HepG2 (cell line): ENCODE data around the gene KIAA0232. TPM values are rescaled to one million over a fixed set of nuclear protein-coding genes. Genes with fewer than 3 reads are reported as not detected.

Experiments used
- ATAC-seq: fragments of 200-7000 bp; cut with Tn5 transposase; 3 replicates; pipeline ENCODE4 v1.9.1; 2020; ENCODE audit warnings: mild to moderate bottlenecking, moderate library complexity
- BruUV-seq: library from RNA; stranded (reverse); fragments of 400-500 nt; replicated peaks from 2 replicates; lab custom pipeline; 2021; lab: Mats Ljungman, UMichigan
- CTCF ChIA-PET: fragments of 300-600 bp; formaldehyde crosslinking; extraction: SDS; loops from one replicate; lab custom pipeline; 2021; ENCODE audit warnings: low total read pairs, inconsistent platforms, low intra/inter-chr PET ratio; lab: Yijun Ruan, JAX
- POLR2A ChIA-PET: fragments of 350-600 bp; sonication (Branson Sonifier 250); formaldehyde crosslinking; loops from one replicate; lab custom pipeline; 2020; ENCODE audit warnings: antibody characterized with exemption, inconsistent platforms; lab: Yijun Ruan, JAX
- DNase-seq: peaks from one replicate; pipeline ENCODE4 v3.0.0-alpha.2; 2015; ENCODE audit warnings: low spot score
- FAIRE-seq: peaks from 3 replicates; lab custom pipeline; 2011; peaks lifted over from hg19 to GRCh38; lab: Jason Lieb, UNC
- H2AFZ ChIP-seq: one replicate; pipeline ENCODE4 v1.6.1; 2011; ENCODE audit warnings: low read length, inconsistent platforms
- H3K27ac ChIP-seq: fragments of 300-600 bp; 3 replicates; pipeline ENCODE4 v1.8.0; 2011; ENCODE audit warnings: mixed run types, mild to moderate bottlenecking, mixed read lengths, low read length, inconsistent platforms; ENCODE audit not compliant: insufficient read depth; ENCODE audit errors: extremely low read length
- H3K27me3 ChIP-seq, 2 experiments: fragments of 200-600 bp in 1 of 2; 2 replicates in 1 of 2; 3 replicates in 1 of 2; pipeline versions ENCODE4 v1.6.0 to v1.8.0; 2011; ENCODE audit warnings: low read length in 2 of 2, mild to moderate bottlenecking in 2 of 2, moderate library complexity in 2 of 2, inconsistent platforms in 1 of 2; ENCODE audit not compliant: insufficient read depth in 2 of 2, control insufficient read depth in 1 of 2
- H3K36me3 ChIP-seq, 2 experiments: fragments of 200-600 bp in 1 of 2; replicated peaks in 1 of 2; 2 replicates in 1 of 2; 3 replicates in 1 of 2; pipeline versions ENCODE4 v1.5.1 to v1.8.0; 2011; ENCODE audit warnings: low read length in 2 of 2, inconsistent platforms in 1 of 2; ENCODE audit not compliant: insufficient read depth in 2 of 2, control insufficient read depth in 1 of 2
- H3K4me1 ChIP-seq: 2 replicates; pipeline ENCODE4 v1.5.1; 2012; ENCODE audit warnings: low read length, inconsistent platforms; ENCODE audit not compliant: insufficient read depth
- H3K4me2 ChIP-seq: 2 replicates; pipeline ENCODE4 v1.6.0; 2011; ENCODE audit warnings: low read depth, low read length, inconsistent platforms
- H3K4me3 ChIP-seq, 3 experiments: fragments of 200-600 bp in 1 of 3; sonication (generic), shearing (Covaris generic) in 1 of 3; replicated peaks in 1 of 3; 2 replicates each; pipeline ENCODE4 v1.5.1; 2011 to 2016; ENCODE audit warnings: low read length in 3 of 3, inconsistent platforms in 2 of 3, low read depth in 2 of 3, mild to moderate bottlenecking in 2 of 3, control low read depth in 1 of 3, mixed read lengths in 1 of 3; ENCODE audit not compliant: insufficient read depth in 1 of 3
- H3K79me2 ChIP-seq: one replicate; pipeline ENCODE4 v1.6.1; 2011; ENCODE audit warnings: low read length, inconsistent platforms; ENCODE audit not compliant: insufficient read depth
- H3K9ac ChIP-seq: 2 replicates; pipeline ENCODE4 v1.6.0; 2011; ENCODE audit warnings: mild to moderate bottlenecking, low read depth, low read length, inconsistent platforms; ENCODE audit not compliant: insufficient read depth
- H3K9me3 ChIP-seq: 2 replicates; pipeline ENCODE4 v1.5.1; 2012; ENCODE audit warnings: mild to moderate bottlenecking, low read length
- H4K20me1 ChIP-seq: 2 replicates; pipeline ENCODE4 v1.6.0; 2011; ENCODE audit warnings: inconsistent platforms, mild to moderate bottlenecking, low read length, moderate library complexity; ENCODE audit not compliant: insufficient read depth
- EEA1 ChIP-seq: sonication (generic); formaldehyde crosslinking; IDR thresholded peaks from 2 replicates; pipeline ENCODE4 v1.5.1; 2020; ENCODE audit warnings: mild to moderate bottlenecking, missing genetic modification reagents, borderline replicate concordance
- NFE2L1 ChIP-seq: sonication (generic); formaldehyde crosslinking; IDR thresholded peaks from 2 replicates; pipeline ENCODE4 v1.4.0; 2020; ENCODE audit warnings: missing genetic modification reagents, mild to moderate bottlenecking, borderline replicate concordance
- POGZ ChIP-seq: sonication (generic); formaldehyde crosslinking; IDR thresholded peaks from 2 replicates; pipeline ENCODE4 v1.4.0; 2020; ENCODE audit warnings: mild to moderate bottlenecking, missing genetic modification reagents
- SMYD3 ChIP-seq: sonication (generic); formaldehyde crosslinking; IDR thresholded peaks from 2 replicates; pipeline ENCODE4 v1.8.1; 2023; ENCODE audit warnings: mild to moderate bottlenecking, missing genetic modification reagents
- SP140L ChIP-seq: sonication (generic); formaldehyde crosslinking; IDR thresholded peaks from 2 replicates; pipeline ENCODE4 v1.4.0; 2020; ENCODE audit warnings: missing genetic modification reagents, borderline replicate concordance
- SRF ChIP-seq: IDR thresholded peaks from 2 replicates; pipeline ENCODE4 v1.6.1; 2011; ENCODE audit warnings: mild to moderate bottlenecking, low read depth, low read length, moderate library complexity
- SRSF1 ChIP-seq: fragments of 200-400 bp; formaldehyde crosslinking; optimal IDR thresholded peaks from 2 replicates; pipeline ENCODE3; 2017; ENCODE audit warnings: mild to moderate bottlenecking, low read depth, low read length, moderate library complexity
- ZBTB4 ChIP-seq: sonication (generic); formaldehyde crosslinking; IDR thresholded peaks from 2 replicates; pipeline ENCODE4 v1.4.0; 2020; ENCODE audit warnings: missing genetic modification reagents, mild to moderate bottlenecking, borderline replicate concordance
- ZFX ChIP-seq: sonication (generic); formaldehyde crosslinking; IDR thresholded peaks from 2 replicates; pipeline ENCODE4 v1.4.0; 2020; ENCODE audit warnings: mild to moderate bottlenecking, low read depth, missing genetic modification reagents, moderate library complexity
- ZKSCAN1 ChIP-seq: fragments of 150-350 bp; IDR thresholded peaks from 2 replicates; pipeline ENCODE4 v1.6.1; 2014; ENCODE audit warnings: low read length
- ZNF296 ChIP-seq: sonication (generic); formaldehyde crosslinking; conservative IDR thresholded peaks from 2 replicates; pipeline ENCODE4 v1.5.0; 2020; ENCODE audit warnings: mild to moderate bottlenecking, missing genetic modification reagents
- ZNF367 ChIP-seq: sonication (generic); formaldehyde crosslinking; IDR thresholded peaks from 2 replicates; pipeline ENCODE4 v1.4.0; 2020; ENCODE audit warnings: missing genetic modification reagents, borderline replicate concordance
- WGBS: methylation state at CpG from one replicate; pipeline ENCODE4 v1.1.6; 2017; ENCODE audit warnings: low lambda C conversion rate; 5-methylcytosine and 5-hydroxymethylcytosine counted together
- in situ Hi-C: cut with HindIII; loops from 2 replicates; pipeline ENCODE4 v1.10.0; 2017; ENCODE audit warnings: low pct_unique_long_range_greater_than_20kb; ENCODE audit not compliant: extremely low pct_ligation_motif_present
- intact Hi-C: fragments of 100-400 bp; cut with micrococcal nuclease; formaldehyde crosslinking; loops from one replicate; pipeline ENCODE4 v1.10.0; 2022; ENCODE audit not compliant: unreplicated experiment
- polyA plus RNA-seq, 8 experiments: library from polyadenylated mRNA; depleted of rRNA in 3 of 8; stranded (reverse) in 7 of 8; unstranded in 1 of 8; fragments of >200 nt; fragmentation: Illumina TruSeq in 4 of 8; extraction: Trizol in 4 of 8; gene quantifications; 2 replicates each; pipeline versions ENCODE4 v1.2.1 to v1.2.3, GENCODE V29; 2011 to 2016; ENCODE audit warnings: low read depth in 4 of 8, missing spikeins in 1 of 8, mixed read lengths in 1 of 8; ENCODE audit not compliant: insufficient read depth in 1 of 8
- total RNA-seq, 5 experiments: library from RNA; depleted of rRNA; stranded (reverse); fragments of >200 nt; fragmentation: Illumina TruSeq; extraction: Trizol; gene quantifications; 2 replicates each; pipeline ENCODE4 v1.2.3, GENCODE V29; 2016; ENCODE audit warnings: low read depth in 1 of 5
- TF ChIP-seq, protein P1 (sequence below): sonication (generic); formaldehyde crosslinking; IDR thresholded peaks from 2 replicates; pipeline ENCODE4 v1.4.0; 2020; ENCODE audit warnings: mild to moderate bottlenecking, missing genetic modification reagents
- TF ChIP-seq, protein P2 (sequence below): sonication (generic); formaldehyde crosslinking; IDR thresholded peaks from 2 replicates; pipeline ENCODE4; 2020; ENCODE audit warnings: missing genetic modification reagents, mild to moderate bottlenecking, borderline replicate concordance

Gene KIAA0232
- total and polyA plus RNA-seq, 2 of the 13 experiments (the other 11 are each of a cell fraction or from before 2014, with no cell fraction given) = 7.8 to 17.1 TPM

DNA sequence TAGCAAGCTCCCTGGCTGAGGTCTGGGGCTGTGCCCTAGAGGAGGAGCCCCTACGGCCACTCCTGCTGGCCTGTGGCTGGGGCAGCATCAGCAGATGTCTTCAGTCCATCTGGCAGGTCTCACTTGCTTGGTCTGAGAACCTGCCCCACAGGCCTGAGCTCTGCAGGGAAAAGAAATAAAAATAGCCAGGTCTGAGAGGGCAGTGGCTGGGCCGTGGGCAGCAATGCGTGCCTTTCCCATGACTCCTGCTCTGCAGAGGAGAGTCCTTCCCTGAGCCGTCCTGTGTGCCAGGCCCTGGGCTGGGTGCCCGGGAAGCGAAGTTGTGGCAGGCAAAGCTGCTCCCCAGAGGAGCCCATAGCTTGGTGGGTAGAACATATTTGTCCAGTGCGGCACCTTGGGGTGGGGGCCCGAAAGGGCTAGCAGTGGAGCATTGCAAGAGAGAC is 11.3 kb upstream of the KIAA0232 start (continued):
- TF ChIP-seq NFE2L1 (CRISPR knock-in tag) (no peak), SRSF1 (no peak), SP140L (no peak), ZNF296 (CRISPR knock-in tag) (no peak), SMYD3 (no peak), SRF (no peak), EEA1 (CRISPR knock-in tag) (no peak)

GRCh38 chr4:6772223-6772928 is 10.2 kb upstream of the KIAA0232 start:
- Histone ChIP-seq H3K4me1 (peaks cover 96% of the 10 kb centered on the region), H3K9ac (no peak overlapping the region), H3K79me2 (no peaks in the 10 kb centered on the region), H3K4me3 (no peak overlapping the region), H3K36me3 (no peaks in the 10 kb centered on the region), H4K20me1 (no peaks in the 10 kb centered on the region), H3K4me2 (no peak overlapping the region), H3K9me3 (no peaks in the 10 kb centered on the region), H2AFZ (no peak overlapping the region), H3K27me3 (no peaks in the 10 kb centered on the region), H3K27ac (no peak overlapping the region)
- no peak for TF ChIP-seq ZNF367 (CRISPR knock-in tag)
- no peak for TF ChIP-seq ZFX
- peak; percentile 92 for TF ChIP-seq ZKSCAN1
- 0 out of 2 replicates have a peak, but pooled peaks have one; percentile 33 for TF ChIP-seq ZBTB4
- TF ChIP-seq, protein P1, sequence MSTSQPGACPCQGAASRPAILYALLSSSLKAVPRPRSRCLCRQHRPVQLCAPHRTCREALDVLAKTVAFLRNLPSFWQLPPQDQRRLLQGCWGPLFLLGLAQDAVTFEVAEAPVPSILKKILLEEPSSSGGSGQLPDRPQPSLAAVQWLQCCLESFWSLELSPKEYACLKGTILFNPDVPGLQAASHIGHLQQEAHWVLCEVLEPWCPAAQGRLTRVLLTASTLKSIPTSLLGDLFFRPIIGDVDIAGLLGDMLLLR (CRISPR knock-in tag) = no peak
- no peak for TF ChIP-seq POGZ (CRISPR knock-in tag)
- TF ChIP-seq, protein P2, sequence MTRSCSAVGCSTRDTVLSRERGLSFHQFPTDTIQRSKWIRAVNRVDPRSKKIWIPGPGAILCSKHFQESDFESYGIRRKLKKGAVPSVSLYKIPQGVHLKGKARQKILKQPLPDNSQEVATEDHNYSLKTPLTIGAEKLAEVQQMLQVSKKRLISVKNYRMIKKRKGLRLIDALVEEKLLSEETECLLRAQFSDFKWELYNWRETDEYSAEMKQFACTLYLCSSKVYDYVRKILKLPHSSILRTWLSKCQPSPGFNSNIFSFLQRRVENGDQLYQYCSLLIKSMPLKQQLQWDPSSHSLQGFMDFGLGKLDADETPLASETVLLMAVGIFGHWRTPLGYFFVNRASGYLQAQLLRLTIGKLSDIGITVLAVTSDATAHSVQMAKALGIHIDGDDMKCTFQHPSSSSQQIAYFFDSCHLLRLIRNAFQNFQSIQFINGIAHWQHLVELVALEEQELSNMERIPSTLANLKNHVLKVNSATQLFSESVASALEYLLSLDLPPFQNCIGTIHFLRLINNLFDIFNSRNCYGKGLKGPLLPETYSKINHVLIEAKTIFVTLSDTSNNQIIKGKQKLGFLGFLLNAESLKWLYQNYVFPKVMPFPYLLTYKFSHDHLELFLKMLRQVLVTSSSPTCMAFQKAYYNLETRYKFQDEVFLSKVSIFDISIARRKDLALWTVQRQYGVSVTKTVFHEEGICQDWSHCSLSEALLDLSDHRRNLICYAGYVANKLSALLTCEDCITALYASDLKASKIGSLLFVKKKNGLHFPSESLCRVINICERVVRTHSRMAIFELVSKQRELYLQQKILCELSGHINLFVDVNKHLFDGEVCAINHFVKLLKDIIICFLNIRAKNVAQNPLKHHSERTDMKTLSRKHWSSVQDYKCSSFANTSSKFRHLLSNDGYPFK (CRISPR knock-in tag) = no peak
- no peak for ATAC-seq
- DNase-seq = no peak
- intact Hi-C loops = no loop called here
- no TSS peak for BruUV-seq
- 65% methylated on average over 9 of the region's 10 CpGs for WGBS
- FAIRE-seq = no peak
- ChIA-PET CTCF (no interaction called here), POLR2A (interaction anchor here (9.3 kb wide), 1 partner anchor 21 kb away, joined by 207 read pairs; no protein-coding TSS in a partner anchor)
- in situ Hi-C loops = no loop called here
